Stimulated activated CD8-positive, alpha-beta memory T cell treated with anti-CD3 and anti-CD28 coated beads, Interleukin-12 subunit alpha, Interleukin-12 subunit beta, amount 100 ng/mL, for 24 hours (primary cell): ENCODE data around the gene NOTCH1.

Experiments used
- DNase-seq: peaks from one replicate; pipeline ENCODE4 v3.0.0-alpha.2; 2020; ENCODE audit errors: extremely low read depth

NOTCH1 gene

GRCh38 chr9:136463578-136463977 is 82.3 kb downstream of the NOTCH1 start:
- DNase-seq = no peak

DNA sequence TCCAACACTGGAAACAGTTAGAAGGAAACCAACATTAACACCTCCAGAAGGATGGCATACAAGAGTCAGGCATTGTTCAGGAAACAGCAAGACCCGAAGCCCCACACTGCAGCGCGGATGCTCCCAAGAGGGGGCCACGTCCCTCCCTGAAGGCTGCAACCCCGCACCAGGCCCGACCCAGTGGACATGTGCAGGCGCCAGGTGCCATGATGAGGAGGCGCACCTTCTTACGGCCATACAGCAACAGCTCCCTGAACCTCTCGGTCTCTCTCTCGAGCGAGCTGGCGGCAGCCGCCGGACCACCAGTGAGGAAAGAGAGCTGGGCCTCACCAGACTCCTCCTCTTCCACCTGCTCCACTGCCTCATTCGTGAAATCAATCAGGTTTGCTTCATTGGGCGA is 83.2 kb downstream of the NOTCH1 start:
- no peak for DNase-seq

DNA sequence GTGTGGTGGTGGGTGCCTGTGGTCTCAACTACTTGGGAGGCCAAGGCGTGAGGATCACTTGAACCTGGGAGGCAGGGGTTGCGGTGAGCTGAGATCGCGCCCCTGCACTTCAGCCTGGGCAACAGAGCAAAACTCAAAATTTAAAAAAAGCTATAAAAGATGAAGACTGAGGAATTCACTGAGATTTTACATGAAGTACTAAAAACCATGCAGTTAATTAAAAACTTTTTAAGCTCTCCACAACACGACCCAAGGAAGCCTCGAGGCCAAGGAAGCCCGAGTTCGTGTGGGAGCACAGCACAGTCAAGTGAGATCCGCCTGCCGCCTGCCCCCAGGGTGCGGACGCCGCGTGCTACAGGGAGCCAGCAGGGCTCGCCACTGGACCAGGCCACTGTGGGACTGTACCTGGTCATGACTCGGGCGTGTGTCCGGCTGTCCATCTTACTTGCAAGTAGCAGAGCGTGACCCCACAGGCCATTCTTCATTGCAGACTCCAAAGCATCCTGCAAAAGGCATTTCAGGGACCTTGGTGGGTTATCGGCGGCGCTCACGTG is 85.0 kb downstream of the NOTCH1 start:
- DNase-seq = no peak

GRCh38 chr9:136459425-136459824 is 86.4 kb downstream of the NOTCH1 start:
- DNase-seq = no peak

DNA sequence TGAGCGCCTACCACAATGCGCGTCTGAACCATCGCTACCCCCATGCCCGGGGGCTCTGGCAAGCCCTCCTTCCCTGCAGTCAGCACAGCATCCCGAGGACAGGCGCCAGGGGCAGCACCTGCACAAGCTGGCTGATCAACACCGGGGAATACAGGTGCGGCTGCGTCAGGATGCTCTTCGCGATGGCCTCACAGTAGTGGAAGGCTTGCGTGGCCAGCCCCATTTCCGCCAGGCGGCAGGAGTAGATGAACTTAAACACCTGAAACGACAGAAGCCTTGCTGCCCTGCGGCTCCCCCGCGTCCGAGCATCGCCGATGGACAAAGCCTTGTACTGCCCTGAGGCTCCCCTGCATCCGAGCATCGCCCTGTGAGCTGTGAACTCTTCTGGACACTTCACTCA is 88.5 kb downstream of the NOTCH1 start:
- no peak for DNase-seq

GRCh38 chr9:136456258-136456657 is 89.6 kb downstream of the NOTCH1 start:
- no peak for DNase-seq

DNA sequence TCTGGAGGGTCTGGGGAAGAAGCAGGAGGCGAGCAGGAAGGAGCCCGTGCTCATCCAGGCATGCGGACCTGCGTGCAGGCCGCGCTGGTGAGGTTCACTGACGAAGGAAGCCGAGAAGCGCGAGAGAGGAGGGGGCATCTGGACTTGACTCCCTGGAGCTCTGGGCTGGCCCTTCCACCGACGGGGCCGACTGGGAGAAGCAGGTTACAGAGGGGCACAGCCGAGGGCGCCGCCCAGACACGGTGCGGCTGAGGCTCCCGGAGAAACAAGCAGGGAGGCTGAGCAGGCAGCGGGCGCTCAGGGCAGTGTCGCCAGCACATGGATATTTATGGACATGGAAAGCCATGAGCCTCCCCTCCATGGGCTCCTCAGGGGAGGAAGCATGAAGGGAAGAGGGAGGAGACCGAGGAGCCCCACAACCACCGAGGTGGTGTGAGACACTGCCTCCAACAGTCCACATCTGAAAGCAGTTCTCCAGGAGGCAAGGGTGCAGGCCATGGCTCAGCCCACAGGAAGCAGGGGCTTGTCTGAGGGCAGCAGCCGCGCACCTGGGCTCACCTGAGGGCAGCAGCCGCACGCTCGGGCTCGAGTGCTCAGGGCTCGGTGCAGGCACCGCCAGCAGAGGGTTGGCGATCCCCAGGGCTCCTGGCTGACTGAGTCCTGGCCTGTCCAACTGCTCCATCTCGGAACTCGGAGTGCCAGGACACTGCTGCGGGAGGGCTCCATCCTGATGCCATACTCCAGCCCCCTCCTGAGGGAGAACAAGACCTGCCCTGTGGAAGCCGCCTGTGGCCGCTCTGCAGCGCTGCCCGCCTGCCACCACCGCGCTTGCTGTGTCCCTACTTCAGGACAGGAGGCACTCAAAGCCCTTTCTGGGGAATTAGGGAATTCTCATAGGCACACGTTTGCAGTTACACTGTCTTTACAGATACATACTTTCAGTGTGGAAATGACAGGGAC is 90.5 kb downstream of the NOTCH1 start:
- DNase-seq = no peak

GRCh38 chr9:136454026-136454796 is 91.6 kb downstream of the NOTCH1 start:
- no peak for DNase-seq

DNA sequence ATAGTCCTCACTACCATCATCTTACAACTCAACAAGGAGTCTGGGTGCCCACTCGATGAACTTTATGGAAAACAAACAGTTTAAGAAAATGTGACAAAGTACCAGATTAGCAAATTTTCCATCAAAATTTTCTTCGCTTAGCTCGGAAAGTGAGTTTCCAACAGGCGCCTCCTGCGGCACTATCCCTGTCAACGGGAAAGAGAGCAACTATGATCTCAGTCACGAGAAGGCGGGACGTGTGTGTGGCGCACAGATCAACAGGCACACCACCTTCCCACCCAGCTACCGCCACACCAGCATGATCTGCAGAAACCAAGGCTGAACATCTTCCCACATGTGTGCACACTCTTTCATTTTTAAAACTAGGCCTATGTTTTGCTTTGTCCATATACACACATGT is 92.5 kb downstream of the NOTCH1 start:
- no peak for DNase-seq

DNA sequence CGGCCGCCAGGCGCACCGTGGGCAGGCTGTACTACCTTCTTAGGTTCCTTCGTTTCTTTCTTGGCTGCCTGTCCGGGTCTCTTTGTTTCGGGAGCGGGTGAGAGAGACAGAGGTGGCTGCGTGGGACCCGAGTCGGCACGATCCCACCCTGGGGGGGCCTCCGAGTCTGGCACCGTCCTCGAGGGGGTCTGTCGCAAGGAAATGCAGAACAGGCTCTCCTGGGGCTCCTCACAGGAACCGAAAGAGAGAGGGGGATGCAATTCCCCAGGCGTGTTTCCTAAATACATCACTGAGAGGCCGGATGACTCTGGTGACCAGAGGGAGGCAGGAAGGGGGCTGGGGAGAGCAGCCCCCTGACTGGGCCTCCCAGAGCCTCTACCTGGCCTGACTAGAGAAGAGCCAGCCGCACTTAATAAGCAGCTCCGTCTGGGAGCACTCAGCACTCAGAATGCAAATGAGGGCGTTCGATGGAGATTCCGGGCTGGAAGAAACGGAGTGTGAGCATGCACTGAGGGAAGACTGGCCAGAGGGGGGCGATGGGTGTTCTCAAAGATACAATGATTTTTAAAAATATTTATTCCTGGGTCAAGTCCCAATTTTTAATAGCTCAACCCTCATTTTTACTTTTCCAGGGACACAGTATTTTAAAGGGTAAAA is 94.5 kb downstream of the NOTCH1 start:
- no peak for DNase-seq

DNA sequence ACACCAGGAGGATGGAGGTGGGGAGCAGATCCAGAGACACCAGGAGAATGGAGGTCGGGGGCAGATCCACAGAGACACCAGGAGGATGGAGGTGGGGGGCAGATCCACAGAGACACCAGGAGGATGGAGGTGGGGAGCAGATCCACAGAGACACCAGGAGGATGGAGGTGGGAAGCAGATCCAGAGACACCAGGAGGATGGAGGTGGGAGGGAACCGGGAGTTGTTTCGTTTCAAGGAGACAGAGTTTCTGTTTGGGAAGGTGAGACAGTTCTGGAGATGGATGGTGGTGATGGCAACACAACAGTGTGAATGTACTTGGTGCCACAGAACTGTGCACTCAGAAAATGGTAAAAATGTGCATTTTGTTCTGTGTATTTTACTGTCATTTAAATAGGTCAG is 97.2 kb downstream of the NOTCH1 start:
- no peak for DNase-seq

GRCh38 chr9:136447173-136447778 is 98.6 kb downstream of the NOTCH1 start:
- DNase-seq = no peak

- DNase-seq = no peak
Observed at GRCh38 chr9:136445799-136446198, 100.0 kb downstream of the NOTCH1 start.
